SU-DHL-6 (cell line): ENCODE results near the gene CPLX1.

Experiments
- CTCF ChIP-seq: fragments of 200-600 bp; sonication (generic); IDR thresholded peaks from one replicate; pipeline ENCODE4 v1.5.1; 2017; ENCODE audit warnings: antibody characterized with exemption, mild to moderate bottlenecking, low read length, moderate library complexity; ENCODE audit not compliant: insufficient read depth, poor library complexity, severe bottlenecking
- EZH2phosphoT487 ChIP-seq: fragments of 200-600 bp; sonication (generic), shearing (Covaris generic); conservative IDR thresholded peaks from 2 replicates; pipeline ENCODE4 v1.6.1; 2018; ENCODE audit warnings: mild to moderate bottlenecking, antibody characterized with exemption, low read length, moderate library complexity, mixed read lengths

DNA sequence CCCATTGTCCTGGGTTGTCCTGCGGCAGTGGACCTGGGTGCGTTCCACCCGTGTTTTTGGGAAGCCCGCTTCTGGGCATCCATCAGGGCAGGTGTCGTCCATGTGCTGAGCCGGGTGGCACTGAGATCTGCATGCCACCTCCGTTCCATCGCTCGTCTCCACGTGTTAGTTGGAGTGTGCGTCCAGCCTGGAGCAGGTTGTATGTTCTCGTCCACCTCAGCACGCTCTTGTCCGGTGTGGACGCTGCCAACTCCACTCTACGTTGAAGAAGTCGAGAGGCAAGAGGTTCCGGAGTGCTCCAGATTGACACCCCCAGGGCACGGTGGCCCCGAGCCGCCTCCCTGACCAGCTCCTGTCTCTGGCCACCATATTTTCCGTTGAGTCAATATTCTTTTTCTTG lies 86.4 kb downstream of the CPLX1 start:
- TF ChIP-seq CTCF (no peak), EZH2phosphoT487 (no peak)
